Heart left ventricle (tissue), 13 donors: ENCODE data around the gene GYG2.

Source experiments
- POLR2A ChIP-seq, 2 donors: fragments of 450-650 bp; IDR thresholded peaks; one replicate each; pipeline ENCODE4 v1.6.1; 2017; ENCODE audit warnings: antibody characterized with exemption in 2 of 2, mild to moderate bottlenecking in 2 of 2, moderate library complexity in 2 of 2
- TF ChIP-seq, protein P1 (sequence below), 12 donors: fragments of 200-600 bp; sonication (generic) in 4 of 12; IDR thresholded peaks; one replicate each; pipeline versions ENCODE4 v1.5.0 to v1.8.0; 2018 to 2022; ENCODE audit warnings: antibody characterized with exemption in 12 of 12, mild to moderate bottlenecking in 5 of 12
- donor health status: ischemic (EF 13 %, LVEDD 7.1; RV severe dilation, severe dysfunction).
- donor health status: DM: no; HTN: yes; CAD: no.
- donor health status: DM: no; HTN: no; CAD: no.
- donor health status: ischemic (EF 25% LVEDD 6.9; RV normal size, moderate dysfunction).
- donor health status: ischemic (EF 25% LVEDD 5.7; RV mildly dilated, moderate dysfunction).
- donor health status: ischemic (EF 35%, LVEDD 5.7; RV mildly dilated, moderate dysfunction).
- donor health status: nonischemic (EF 11% LVEDD 7.7; RV severe dilation, severe dysfunction).
- donor health status: DM: yes; HTN: yes; CAD: no.
- donor health status: PGD.
- donor health status: ischemic (EF 29% LVEDD 5.4; RV normal size, mild dysfunction).
- donor health status: nonischemic (EF 23%, LVEDD 6.1; RV moderate dilation, normal function).

DNA sequence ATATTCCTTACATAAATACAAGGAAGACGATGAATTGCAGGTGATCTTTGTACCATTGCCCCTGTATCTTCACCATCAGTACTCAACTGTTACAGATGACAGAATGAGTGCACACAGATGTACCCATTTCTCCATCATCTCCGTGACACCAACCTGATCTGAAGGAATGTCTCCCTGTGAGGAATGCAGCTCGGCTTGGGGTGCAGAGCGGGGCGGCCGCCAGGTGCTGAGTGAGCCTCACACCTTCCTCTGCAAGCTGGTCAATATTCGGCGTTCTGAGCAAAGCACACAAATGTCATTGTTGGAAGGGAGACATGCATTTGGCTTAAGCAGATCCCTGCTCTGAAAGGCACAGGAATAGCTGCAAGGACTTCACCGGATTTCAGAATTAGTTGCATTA lies 93.0 kb downstream of the GYG2 start:
- TF ChIP-seq, protein P1, sequence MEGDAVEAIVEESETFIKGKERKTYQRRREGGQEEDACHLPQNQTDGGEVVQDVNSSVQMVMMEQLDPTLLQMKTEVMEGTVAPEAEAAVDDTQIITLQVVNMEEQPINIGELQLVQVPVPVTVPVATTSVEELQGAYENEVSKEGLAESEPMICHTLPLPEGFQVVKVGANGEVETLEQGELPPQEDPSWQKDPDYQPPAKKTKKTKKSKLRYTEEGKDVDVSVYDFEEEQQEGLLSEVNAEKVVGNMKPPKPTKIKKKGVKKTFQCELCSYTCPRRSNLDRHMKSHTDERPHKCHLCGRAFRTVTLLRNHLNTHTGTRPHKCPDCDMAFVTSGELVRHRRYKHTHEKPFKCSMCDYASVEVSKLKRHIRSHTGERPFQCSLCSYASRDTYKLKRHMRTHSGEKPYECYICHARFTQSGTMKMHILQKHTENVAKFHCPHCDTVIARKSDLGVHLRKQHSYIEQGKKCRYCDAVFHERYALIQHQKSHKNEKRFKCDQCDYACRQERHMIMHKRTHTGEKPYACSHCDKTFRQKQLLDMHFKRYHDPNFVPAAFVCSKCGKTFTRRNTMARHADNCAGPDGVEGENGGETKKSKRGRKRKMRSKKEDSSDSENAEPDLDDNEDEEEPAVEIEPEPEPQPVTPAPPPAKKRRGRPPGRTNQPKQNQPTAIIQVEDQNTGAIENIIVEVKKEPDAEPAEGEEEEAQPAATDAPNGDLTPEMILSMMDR (IDR thresholded peaks at IDR 0.05) = no peak
- no peak for TF ChIP-seq POLR2A (IDR thresholded peaks at IDR 0.05)
